HG03039 (cell line): ENCODE data around the gene XPC.
"Not testable (repeated sequence)": the region's sequence is repeated elsewhere in the genome, so short reads cannot be mapped to it uniquely, and the experiment has no call there.

Source experiments
- ATAC-seq: cut with Tn5 transposase; IDR thresholded peaks from one replicate; pipeline ENCODE4 v1.9.1; 2021; ENCODE audit warnings: mild to moderate bottlenecking, moderate library complexity; ENCODE audit not compliant: unreplicated experiment

The XPC gene

GRCh38 chr3:14178247-14179113 lies at the start of gene XPC, which contains the start of gene LSM3:
TSS of gene XPC (minus strand) at chr3:14178601. CDS start at chr3:14178568, 33 bp downstream.
TSS of gene LSM3 (plus strand) at chr3:14178817. CDS start at chr3:14178861, 44 bp downstream.
- ATAC-seq, result peak; percentile 83

- ATAC-seq, result no peak
These were observed 49.5 kb upstream of the XPC start for GRCh38 chr3:14227856-14228255.

GRCh38 chr3:14226351-14226750 lies 48.0 kb upstream of the XPC start:
- not testable (repeated sequence) for ATAC-seq

GRCh38 chr3:14225421-14225820 lies 47.0 kb upstream of the XPC start:
- no peak for ATAC-seq

- no peak for ATAC-seq
These were observed 46.5 kb upstream of the XPC start for GRCh38 chr3:14224895-14225294.

- ATAC-seq, result no peak
These were observed 45.2 kb upstream of the XPC start for GRCh38 chr3:14223595-14223994.

GRCh38 chr3:14222900-14223594 lies 44.6 kb upstream of the XPC start:
- ATAC-seq, result no peak

- no peak for ATAC-seq
These were observed 44.1 kb upstream of the XPC start for GRCh38 chr3:14222457-14222856.

GRCh38 chr3:14221902-14222301 lies 43.5 kb upstream of the XPC start:
- ATAC-seq, result no peak

- no peak for ATAC-seq
These were observed 42.5 kb upstream of the XPC start for GRCh38 chr3:14220933-14221332.

GRCh38 chr3:14218355-14218754 lies 40.0 kb upstream of the XPC start:
- no peak for ATAC-seq

- no peak for ATAC-seq
These were observed 38.1 kb upstream of the XPC start for GRCh38 chr3:14216257-14217048.

GRCh38 chr3:14214764-14215163 lies 36.4 kb upstream of the XPC start:
- no peak for ATAC-seq

- ATAC-seq, result no peak
These were observed 34.8 kb upstream of the XPC start for GRCh38 chr3:14213066-14213774.

- ATAC-seq, result no peak
These were observed 33.6 kb upstream of the XPC start for GRCh38 chr3:14212032-14212431.

- no peak for ATAC-seq
These were observed 33.2 kb upstream of the XPC start for GRCh38 chr3:14211621-14212020.

- ATAC-seq, result no peak
These were observed 32.6 kb upstream of the XPC start for GRCh38 chr3:14210843-14211594.

GRCh38 chr3:14210290-14210688 lies 31.9 kb upstream of the XPC start:
- ATAC-seq, result no peak

- ATAC-seq, result no peak
These were observed 31.3 kb upstream of the XPC start for GRCh38 chr3:14209581-14210289.
